Progenitor cell of endocrine pancreas (in vitro differentiated cells): ENCODE data around the gene TMX4. TPM values are rescaled to one million over a fixed set of nuclear protein-coding genes. Genes with fewer than 3 reads are reported as not detected.
"Not testable (repeated sequence)": the region's sequence is repeated elsewhere in the genome, so short reads cannot be mapped to it uniquely, and the experiment has no call there.

Experiments
- DNase-seq: peaks from one replicate; pipeline ENCODE4 v3.0.0; 2021; ENCODE audit warnings: low spot score; ENCODE audit not compliant: unreplicated experiment
- H3K27ac Mint-ChIP-seq: 2 replicates; pipeline ENCODE4 v1.8.0; 2021; ENCODE audit warnings: mild to moderate bottlenecking, moderate library complexity, mixed read lengths
- H3K27me3 Mint-ChIP-seq: 2 replicates; pipeline ENCODE4 v1.8.0; 2021; ENCODE audit warnings: mixed read lengths
- H3K36me3 Mint-ChIP-seq: 2 replicates; pipeline ENCODE4 v1.8.0; 2022; ENCODE audit warnings: mixed read lengths; ENCODE audit not compliant: insufficient read depth
- H3K4me1 Mint-ChIP-seq: 2 replicates; pipeline ENCODE4 v1.8.0; 2021; ENCODE audit warnings: low read depth, mixed read lengths
- H3K4me3 Mint-ChIP-seq: 2 replicates; pipeline ENCODE4 v1.8.0; 2021; ENCODE audit warnings: low read depth, mild to moderate bottlenecking, moderate library complexity, mixed read lengths
- H3K9me3 Mint-ChIP-seq: 2 replicates; pipeline ENCODE4 v1.8.0; 2021; ENCODE audit warnings: low read depth, mixed read lengths
- CTCF ChIP-seq: fragments of 200-600 bp; sonication (generic); IDR thresholded peaks from one replicate; pipeline ENCODE4 v1.5.0; 2021; ENCODE audit warnings: antibody characterized with exemption, mild to moderate bottlenecking; ENCODE audit not compliant: unreplicated experiment
- total RNA-seq: library from RNA; stranded (reverse); gene quantifications from 2 replicates; pipeline ENCODE4 v1.2.1, GENCODE V29; 2021

The TMX4 gene
- total RNA-seq, 1 donor from 2014 or later, result 17.8 TPM

- Mint-ChIP-seq H3K4me3 (no peak overlapping the region), H3K36me3 (no peaks in the 10 kb centered on the region), H3K9me3 (peaks cover 23% of the 10 kb centered on the region), H3K27ac (no peak overlapping the region), H3K4me1 (no peaks in the 10 kb centered on the region), H3K27me3 (no peaks in the 10 kb centered on the region)
- DNase-seq, result no peak
- no peak for TF ChIP-seq CTCF
These were observed 60.1 kb downstream of the TMX4 start for GRCh38 chr20:7959484-7959883.

- H3K9me3 Mint-ChIP-seq, result peaks cover 34% of the 10 kb centered on the region
These were observed 63.0 kb downstream of the TMX4 start for GRCh38 chr20:7956561-7956960.

GRCh38 chr20:7950387-7950786 is 69.2 kb downstream of the TMX4 start:
- no peak for DNase-seq
- H3K4me3 Mint-ChIP-seq, result no peak overlapping the region
- H3K9me3 Mint-ChIP-seq, result peaks cover 36% of the 10 kb centered on the region
- no peaks in the 10 kb centered on the region for H3K36me3 Mint-ChIP-seq
- H3K27ac Mint-ChIP-seq, result no peak overlapping the region
- no peaks in the 10 kb centered on the region for H3K4me1 Mint-ChIP-seq
- no peaks in the 10 kb centered on the region for H3K27me3 Mint-ChIP-seq
- no peak for TF ChIP-seq CTCF

More at GRCh38 chr20:7956561-7956960, 63.0 kb downstream of the TMX4 start:
- H3K27me3 Mint-ChIP-seq, H3K4me1 Mint-ChIP-seq, H3K36me3 Mint-ChIP-seq, DNase-seq, H3K4me3 Mint-ChIP-seq, H3K27ac Mint-ChIP-seq: not testable (repeated sequence)

GRCh38 chr20:7943891-7944290 is 75.7 kb downstream of the TMX4 start:
- H3K4me3 Mint-ChIP-seq, result no peak overlapping the region
- H3K36me3 Mint-ChIP-seq, result no peaks in the 10 kb centered on the region
- H3K27me3 Mint-ChIP-seq, result no peaks in the 10 kb centered on the region
- TF ChIP-seq CTCF, result no peak
- DNase-seq, result no peak
- H3K9me3 Mint-ChIP-seq, result peaks cover 16% of the 10 kb centered on the region
- no peak overlapping the region for H3K27ac Mint-ChIP-seq
- no peaks in the 10 kb centered on the region for H3K4me1 Mint-ChIP-seq

- TF ChIP-seq CTCF, result no peak
- no peak for DNase-seq
- Mint-ChIP-seq H3K27me3 (no peaks in the 10 kb centered on the region), H3K36me3 (no peaks in the 10 kb centered on the region), H3K9me3 (peaks cover 2% of the 10 kb centered on the region), H3K27ac (no peak within 1 kb of the TSS), H3K4me3 (no peak within 1 kb of the TSS), H3K4me1 (peaks cover 5% of the 10 kb centered on the region)
These were observed 79.2 kb downstream of the TMX4 start, which contains the start of gene HAO1 for GRCh38 chr20:7940341-7940740. HAO1 (minus strand) TSS chr20:7940458; CDS start chr20:7940422, 36 bp downstream.

GRCh38 chr20:7939663-7940062 is 79.9 kb downstream of the TMX4 start:
- H3K4me1 Mint-ChIP-seq, result peaks cover 5% of the 10 kb centered on the region

More at GRCh38 chr20:7939663-7940062, 79.9 kb downstream of the TMX4 start:
- Mint-ChIP-seq H3K27me3 (no peaks in the 10 kb centered on the region), H3K36me3 (no peaks in the 10 kb centered on the region), H3K9me3 (peaks cover 2% of the 10 kb centered on the region), H3K27ac (no peak overlapping the region), H3K4me3 (no peak overlapping the region)
- TF ChIP-seq CTCF, result no peak
- DNase-seq, result no peak
